Uterus (tissue), 2 donors: ENCODE results near the gene CASP10.

Source experiments
- POLR2A ChIP-seq, 2 donors: fragments of 450-650 bp; IDR thresholded peaks; one replicate each; pipeline ENCODE4 v1.6.1; 2016; ENCODE audit warnings: antibody characterized with exemption in 2 of 2, mild to moderate bottlenecking in 1 of 2, moderate library complexity in 1 of 2
- TF ChIP-seq, protein P1 (sequence below), 4 experiments: fragments of 200-600 bp in 2 of 4; fragments of 450-650 bp in 2 of 4; sonication (generic) in 2 of 4; IDR thresholded peaks; one replicate each; pipeline ENCODE4 v1.5.1; 2016 to 2019; ENCODE audit warnings: antibody characterized with exemption in 4 of 4, mild to moderate bottlenecking in 2 of 4, moderate library complexity in 1 of 4

DNA sequence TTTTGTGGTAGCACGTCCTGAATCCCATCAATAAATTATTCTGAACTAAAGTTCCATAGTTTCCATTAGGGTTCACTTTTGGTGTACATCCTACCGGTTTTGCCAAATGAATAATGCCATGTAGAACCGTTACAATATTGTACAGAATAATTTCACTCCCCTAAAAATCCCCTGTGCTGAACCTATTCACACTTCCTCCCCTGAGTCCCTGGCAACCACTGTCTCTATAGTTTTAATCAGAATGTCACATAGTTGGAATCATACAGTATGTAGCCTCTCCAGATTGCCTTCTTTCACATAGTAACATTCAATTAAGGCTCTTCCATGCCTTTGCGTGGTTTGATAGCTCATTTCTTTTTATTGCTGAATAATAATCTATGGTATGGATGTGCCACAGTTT is 67.8 kb downstream of the CASP10 start:
- TF ChIP-seq POLR2A (IDR thresholded peaks at IDR 0.05) = no peak
- TF ChIP-seq, protein P1, sequence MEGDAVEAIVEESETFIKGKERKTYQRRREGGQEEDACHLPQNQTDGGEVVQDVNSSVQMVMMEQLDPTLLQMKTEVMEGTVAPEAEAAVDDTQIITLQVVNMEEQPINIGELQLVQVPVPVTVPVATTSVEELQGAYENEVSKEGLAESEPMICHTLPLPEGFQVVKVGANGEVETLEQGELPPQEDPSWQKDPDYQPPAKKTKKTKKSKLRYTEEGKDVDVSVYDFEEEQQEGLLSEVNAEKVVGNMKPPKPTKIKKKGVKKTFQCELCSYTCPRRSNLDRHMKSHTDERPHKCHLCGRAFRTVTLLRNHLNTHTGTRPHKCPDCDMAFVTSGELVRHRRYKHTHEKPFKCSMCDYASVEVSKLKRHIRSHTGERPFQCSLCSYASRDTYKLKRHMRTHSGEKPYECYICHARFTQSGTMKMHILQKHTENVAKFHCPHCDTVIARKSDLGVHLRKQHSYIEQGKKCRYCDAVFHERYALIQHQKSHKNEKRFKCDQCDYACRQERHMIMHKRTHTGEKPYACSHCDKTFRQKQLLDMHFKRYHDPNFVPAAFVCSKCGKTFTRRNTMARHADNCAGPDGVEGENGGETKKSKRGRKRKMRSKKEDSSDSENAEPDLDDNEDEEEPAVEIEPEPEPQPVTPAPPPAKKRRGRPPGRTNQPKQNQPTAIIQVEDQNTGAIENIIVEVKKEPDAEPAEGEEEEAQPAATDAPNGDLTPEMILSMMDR (IDR thresholded peaks at IDR 0.05) = no peak
